Stimulated activated CD8-positive, alpha-beta memory T cell treated with anti-CD3 and anti-CD28 coated beads, Interleukin-12 subunit alpha, Interleukin-12 subunit beta, amount 100 ng/mL, for 24 hours (primary cell): ENCODE measurements around the gene TRAPPC11.

Experiments used
- DNase-seq: peaks from one replicate; pipeline ENCODE4 v3.0.0-alpha.2; 2020; ENCODE audit errors: extremely low read depth

Gene TRAPPC11

DNA sequence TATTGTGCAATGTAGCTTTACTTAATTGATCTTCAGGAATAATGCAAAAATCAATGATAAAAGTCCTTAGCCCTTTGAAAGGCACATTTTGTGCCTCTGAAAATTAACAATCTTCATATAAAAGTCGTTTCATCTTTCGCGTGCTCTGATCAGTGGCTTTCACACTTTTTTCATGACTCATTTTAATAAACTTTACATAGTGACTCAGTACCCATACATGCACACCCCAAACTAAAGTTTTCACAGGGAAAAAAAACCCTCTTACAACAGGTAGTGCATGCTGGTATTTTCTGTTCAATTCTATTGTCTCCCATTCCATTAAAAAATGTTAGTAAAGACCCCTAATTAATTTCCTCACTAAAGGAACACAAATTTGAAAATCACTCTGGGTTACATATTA is 21.6 kb upstream of the TRAPPC11 start:
- DNase-seq: no peak

GRCh38 chr4:183638436-183638835 is 20.7 kb upstream of the TRAPPC11 start:
- no peak for DNase-seq

- DNase-seq: no peak
These were observed 19.8 kb upstream of the TRAPPC11 start for GRCh38 chr4:183639291-183639690.

- DNase-seq: no peak
These were observed 13.8 kb upstream of the TRAPPC11 start for GRCh38 chr4:183645326-183645725.

DNA sequence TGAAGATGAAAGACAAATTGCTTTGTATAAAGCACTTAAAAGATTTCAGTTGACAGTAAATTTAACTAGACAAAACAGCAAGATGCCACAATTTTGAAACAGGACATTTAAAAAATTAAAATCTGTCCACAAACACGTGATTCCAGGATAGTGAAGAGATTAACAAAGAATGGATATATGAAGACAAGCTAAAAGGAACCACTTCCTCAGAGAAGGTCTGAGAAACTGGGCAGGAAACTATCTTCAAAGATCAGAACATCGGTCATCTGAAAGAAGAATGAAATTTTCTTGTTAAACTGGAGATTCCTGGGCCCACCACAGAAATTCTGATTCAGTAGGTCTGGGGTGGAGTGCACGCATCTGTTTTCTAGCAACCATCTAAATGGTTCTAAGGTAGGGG is 1.5 kb upstream of the TRAPPC11 start:
- no peak for DNase-seq

GRCh38 chr4:183658362-183659028 is 598 bp upstream of the TRAPPC11 start:
- DNase-seq: no peak

- DNase-seq: no peak
These were observed 764 bp downstream of the TRAPPC11 start for GRCh38 chr4:183659872-183660242.

DNA sequence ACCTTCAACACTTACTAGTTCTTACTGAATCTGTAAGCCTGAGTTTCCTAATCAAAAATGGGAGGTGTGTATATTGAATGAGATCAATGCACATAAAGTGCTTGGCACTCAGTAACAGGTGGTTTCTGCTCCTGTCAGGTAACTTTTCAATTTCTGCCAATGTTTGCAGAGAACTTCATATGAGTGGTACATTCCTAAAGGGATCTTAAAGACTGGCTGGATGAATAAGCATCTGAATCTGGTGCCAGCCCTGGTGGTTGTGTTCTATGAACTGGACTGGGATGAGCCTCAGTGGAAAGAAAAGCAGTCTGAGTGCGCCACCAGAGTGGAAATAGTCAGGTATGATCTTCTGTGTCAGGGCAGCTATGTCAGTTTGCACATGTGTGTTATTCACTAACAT is 7.0 kb downstream of the TRAPPC11 start:
- DNase-seq: no peak

DNA sequence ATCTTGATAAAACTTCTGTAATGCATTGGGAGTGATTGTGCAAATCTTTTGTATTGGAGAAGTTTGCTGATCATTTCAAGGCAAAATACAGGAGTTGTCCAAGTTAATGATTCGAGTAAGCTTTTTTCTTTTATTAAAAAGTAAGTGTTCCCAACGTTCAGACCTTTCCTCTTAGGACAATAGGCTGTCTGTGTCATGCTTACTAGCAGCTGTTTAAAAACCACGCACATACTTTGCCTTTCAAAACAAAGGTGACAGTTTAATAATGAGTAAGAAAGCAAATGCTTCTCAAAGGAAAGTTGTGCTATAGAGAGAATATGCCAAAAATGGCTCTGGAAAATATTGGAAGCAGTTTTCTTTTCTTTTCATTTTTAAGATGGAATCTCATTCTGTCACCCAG is 11.2 kb downstream of the TRAPPC11 start:
- no peak for DNase-seq

DNA sequence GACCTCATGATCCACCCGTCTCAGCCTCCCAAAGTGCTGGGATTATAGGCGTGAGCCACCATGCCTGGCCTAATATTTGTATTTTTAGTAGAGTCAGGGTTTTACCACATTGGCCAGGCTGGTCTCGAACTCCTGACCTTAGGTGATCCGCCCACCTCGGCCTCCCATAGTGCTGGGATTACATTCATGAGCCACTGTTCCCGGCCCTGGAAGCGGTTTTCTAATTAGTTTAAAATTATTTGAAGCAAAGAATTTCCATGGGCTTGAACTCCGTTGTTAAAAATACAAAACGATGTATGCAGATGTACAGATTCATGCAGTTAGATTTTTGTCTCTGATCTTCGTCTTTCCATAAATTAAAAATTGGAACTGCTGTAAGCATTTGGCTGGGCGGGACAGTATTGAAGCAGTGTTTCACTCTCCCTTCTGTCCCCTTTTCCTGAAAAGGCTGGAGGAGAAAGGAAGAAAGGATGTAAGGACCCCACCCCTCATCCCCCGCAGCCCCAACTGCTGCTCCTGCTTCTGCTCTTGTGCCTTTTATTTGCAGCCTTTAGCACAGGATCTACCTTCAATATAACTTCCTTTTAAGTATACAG is 12.0 kb downstream of the TRAPPC11 start:
- no peak for DNase-seq

- no peak for DNase-seq
These were observed 15.1 kb downstream of the TRAPPC11 start for GRCh38 chr4:183674153-183674552.

DNA sequence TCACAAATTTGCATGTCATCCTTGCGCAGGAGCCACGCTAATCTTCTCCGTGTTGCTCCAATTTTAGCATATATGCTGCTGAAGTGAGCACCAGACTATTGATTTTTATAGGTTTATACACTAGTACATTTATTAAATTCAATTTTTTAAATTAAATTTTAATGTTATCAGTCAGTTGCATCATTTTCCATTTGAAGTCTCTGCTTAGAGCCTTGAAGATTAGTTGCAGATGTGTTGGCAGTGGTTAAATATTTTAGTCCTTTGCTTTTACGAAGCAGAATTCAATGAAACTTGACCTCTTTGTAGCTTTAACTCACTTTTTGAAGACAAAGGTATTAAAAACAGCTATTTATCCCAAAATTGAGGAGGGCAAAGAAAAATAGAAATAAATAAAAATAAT is 16.5 kb downstream of the TRAPPC11 start:
- no peak for DNase-seq

- no peak for DNase-seq
These were observed 22.0 kb downstream of the TRAPPC11 start for GRCh38 chr4:183681119-183681518.

DNA sequence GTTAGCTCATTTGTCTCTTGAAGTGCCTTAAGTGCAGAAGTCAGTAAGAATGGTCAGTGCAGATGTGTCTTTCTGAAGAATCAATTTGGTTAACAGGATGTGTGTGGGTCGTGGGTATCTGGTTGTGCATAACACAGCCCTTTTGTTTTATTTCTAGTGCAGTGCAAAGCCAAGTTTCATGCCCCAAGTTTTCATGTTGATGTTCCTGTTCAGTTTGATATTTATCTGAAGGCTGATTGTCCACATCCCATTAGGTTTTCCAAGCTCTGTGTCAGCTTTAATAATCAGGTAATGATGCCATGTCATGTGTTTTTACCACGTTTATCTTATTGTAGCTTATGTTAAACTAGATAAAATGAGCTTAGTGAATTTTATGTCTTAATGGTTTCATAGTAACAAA is 27.4 kb downstream of the TRAPPC11 start:
- DNase-seq: no peak

DNA sequence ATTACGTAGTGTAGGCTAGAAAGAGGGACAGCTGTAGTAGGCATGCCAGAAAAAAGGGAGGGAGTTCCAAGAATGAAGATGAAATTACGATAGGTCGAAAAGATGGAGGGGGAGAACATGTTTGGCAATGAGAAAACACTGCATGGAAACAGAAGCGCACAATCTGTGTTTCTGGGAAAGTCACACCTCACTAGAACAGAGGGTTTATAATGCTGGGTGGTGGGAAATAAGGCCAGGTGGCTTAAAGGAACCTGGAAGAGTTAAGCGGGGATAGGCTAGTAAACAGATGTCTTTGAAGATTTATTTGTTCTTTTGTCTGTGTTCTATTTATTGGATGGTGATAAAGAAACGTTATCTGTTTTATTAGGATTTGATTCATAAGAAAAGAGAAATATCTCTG is 29.1 kb downstream of the TRAPPC11 start:
- no peak for DNase-seq

- no peak for DNase-seq
These were observed 31.9 kb downstream of the TRAPPC11 start for GRCh38 chr4:183691006-183691405.

- DNase-seq: no peak
These were observed 32.8 kb downstream of the TRAPPC11 start for GRCh38 chr4:183691897-183692296.

GRCh38 chr4:183698909-183699308 is 39.8 kb downstream of the TRAPPC11 start:
- DNase-seq: no peak

- DNase-seq: no peak
These were observed 41.3 kb downstream of the TRAPPC11 start for GRCh38 chr4:183700407-183700806.

DNA sequence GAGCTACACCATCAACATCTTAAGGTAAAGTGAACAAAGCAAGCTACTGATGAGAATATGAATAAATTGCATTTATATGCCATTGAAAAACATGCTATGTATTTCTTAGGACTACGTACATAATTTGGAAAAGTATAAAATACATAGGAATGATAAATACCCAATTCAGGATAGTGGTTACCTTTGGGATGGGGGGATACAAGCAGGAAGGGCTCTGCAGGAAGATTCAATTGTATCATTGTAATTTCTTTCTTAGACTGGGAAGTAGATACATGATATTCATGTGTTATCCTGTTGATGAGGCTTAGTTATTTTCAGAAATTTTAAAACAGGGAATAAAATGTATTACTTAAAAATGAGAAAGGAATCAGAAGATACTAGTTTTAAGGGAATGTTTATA is 43.4 kb downstream of the TRAPPC11 start:
- DNase-seq: no peak

DNA sequence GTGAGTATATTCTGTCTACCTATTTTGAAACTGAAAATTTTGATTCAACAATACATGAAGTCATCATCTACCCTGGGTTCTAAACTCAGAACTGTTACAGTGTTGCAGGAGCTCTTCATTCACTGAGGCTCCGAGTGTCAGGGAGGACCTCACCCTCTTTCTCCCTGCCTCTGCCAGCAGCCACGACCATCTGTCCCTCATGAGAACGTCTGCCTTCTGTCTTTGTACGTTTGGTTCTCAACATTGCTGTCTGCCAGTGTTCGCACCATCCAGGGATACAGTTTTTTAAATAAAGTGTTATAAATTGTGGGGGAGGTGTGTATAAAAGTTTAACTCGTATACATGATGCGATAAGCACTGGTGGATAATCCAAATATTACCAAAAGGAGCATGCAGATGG is 55.5 kb downstream of the TRAPPC11 start:
- no peak for DNase-seq

DNA sequence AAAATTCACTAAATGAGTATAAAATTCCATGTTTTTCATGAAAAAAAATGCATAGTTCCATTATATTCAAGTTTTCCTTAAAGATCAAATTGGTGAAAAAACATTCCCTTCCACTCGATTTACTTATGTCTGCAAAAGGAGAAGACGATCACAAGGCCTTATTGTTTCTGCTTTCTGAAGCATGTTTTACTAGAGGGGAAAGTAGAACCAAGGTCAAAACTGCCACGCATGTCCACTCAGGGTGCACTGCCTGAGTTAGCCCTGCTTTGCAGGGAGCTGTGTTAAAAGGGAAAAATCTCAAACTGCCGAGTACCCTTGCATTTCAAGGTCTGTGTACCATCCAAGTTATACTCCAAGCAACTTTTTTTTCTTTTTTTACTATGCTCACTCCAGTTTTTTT is 57.2 kb downstream of the TRAPPC11 start:
- no peak for DNase-seq

GRCh38 chr4:183718876-183719275 is 59.8 kb downstream of the TRAPPC11 start:
- DNase-seq: no peak
